Stimulated activated CD8-positive, alpha-beta memory T cell treated with anti-CD3 and anti-CD28 coated beads, Interleukin-7, amount 100 ng/mL, for 24 hours (primary cell): ENCODE data around the gene GRN.
"Not testable (repeated sequence)": the region's sequence is repeated elsewhere in the genome, so short reads cannot be mapped to it uniquely, and the experiment has no call there.

Experiments used
- DNase-seq: peaks from one replicate; pipeline ENCODE4 v3.0.0-alpha.2; 2020; ENCODE audit warnings: low read depth

The GRN gene

DNA sequence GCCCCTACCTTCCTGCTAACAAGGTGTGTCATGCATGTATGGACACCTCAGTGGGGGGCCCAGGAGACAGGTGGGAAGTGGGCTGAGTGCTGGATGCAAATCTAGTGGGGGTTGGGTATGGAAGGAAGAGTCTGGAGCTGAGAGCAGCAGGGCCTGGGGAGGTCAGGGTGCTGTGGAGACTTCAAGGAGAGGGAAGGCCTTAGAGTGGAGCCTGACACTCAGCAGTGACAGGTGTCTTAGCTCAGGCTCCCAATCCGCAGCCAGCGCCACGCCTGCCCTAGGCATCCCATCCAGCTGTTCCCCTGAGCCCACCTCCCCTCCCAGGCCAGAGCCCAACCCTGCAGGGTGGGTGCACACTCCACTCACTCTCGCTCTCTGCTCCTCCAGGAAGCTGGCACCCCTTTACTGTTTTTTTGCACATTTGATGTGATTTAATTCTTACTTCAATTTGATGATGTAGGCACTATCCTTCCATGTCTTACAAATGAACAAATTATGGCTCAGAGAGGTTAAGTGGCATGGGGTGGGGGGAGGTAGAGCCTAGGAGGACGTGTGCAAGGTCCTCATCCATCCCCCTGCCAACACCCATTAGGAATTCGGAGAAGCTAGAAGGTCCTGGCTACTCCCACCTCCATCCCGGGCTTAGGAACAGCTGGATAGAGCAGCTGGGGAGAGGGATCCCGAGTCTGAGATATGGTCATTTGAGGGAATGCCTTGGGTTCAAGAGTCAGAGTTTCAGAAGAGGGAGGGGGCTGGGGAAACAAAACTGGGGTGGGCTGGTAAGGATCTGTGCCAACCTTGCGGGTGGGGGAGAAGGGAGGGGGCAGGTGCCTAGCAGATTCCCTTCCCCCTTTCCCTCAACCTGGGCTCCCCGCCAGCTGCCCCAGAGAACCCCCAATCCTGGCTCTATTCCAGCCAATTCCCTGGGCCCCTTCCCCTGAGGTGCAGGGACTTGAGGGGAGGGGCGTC, 16.5 kb downstream of the GRN start:
- DNase-seq: no peak

DNA sequence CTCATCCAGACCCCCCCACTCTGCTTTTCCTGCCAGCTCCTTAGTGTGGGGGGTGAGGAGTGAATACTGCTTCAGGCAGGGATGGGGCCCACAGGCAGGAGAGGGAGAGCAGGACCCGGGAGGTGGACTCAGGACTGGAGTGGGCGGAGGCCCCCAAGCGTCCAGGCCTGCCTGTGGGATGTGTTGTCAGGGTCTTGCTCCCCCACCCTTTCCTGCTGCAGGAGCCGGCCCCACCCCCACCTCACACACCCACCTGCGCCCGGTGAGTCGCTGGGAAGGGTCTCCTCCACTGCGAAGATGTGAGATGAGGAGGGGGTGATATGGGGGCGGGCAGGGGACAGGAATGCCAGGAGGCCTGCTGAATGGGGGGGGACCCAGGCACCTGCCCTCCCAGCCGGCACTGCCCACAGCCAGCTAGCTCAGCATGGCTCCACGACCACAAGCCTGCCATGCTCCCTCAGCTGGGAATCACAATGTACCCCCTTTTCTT, 17.4 kb downstream of the GRN start:
- no peak for DNase-seq

DNA sequence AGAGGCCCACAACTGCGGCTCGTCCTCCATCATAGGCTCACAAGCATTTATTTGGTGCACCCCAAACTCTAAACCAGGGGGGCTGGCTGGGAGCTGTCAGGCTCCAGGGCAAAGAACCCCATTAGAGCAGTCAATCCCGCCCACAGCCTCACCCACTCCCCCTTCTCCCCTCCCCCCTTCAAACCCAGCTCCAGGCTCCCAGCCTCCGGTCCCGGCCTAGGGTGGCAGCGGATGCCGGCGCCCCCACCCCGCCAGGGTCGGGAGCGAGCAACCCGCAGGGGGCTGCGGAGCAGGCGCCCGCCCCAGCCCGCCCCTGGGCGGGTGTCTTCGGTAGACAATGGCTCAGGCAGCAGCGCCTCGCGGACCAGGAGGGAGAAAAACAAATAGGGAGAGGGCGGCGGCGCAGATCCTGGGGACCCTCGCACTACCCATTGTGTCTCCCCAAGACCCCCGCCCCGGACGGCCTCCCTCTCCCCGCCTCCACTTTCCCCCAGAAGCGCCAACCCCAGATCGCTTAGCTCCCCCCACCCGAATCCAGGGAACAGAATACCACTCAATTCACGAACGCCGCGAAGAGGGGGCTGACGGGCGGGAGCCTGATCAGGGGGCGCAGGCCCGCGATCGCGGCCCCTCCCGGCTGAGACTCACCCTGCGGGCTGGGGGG, 18.0 kb downstream of the GRN start:
- no peak for DNase-seq

DNA sequence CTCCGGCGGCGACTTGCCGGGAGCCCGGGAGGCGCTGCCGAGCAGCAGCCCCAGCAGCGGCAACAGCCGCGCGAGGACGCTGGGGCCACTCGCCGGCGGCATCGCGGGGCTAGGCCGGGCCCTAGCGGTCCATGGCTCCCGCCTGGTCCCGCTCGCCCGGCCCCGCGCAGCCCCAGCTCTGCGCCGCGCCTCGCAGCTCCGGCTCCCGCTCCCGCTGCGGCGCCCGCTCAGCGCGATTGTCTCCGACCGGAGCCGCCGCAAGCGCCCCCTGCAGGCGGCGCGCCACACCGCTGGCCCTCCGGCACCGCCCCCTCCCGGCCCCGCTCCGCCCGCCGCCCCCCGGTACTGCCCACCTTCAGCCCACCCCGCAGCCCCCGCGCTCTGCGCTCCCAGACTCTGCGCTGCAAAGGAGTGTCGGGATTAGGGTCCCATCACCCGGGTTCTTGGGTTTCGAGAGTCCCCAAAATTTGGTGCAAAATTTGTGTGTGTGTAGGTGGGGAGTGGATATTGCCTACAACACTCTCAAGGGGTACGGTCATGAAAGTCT, 18.6 kb downstream of the GRN start, which contains the start of gene FAM171A2:
Gene FAM171A2 (minus strand): TSS at position 241 of the 547 bp plus-strand sequence. CDS start 139 bp downstream, at position 102.
- no peak for DNase-seq

DNA sequence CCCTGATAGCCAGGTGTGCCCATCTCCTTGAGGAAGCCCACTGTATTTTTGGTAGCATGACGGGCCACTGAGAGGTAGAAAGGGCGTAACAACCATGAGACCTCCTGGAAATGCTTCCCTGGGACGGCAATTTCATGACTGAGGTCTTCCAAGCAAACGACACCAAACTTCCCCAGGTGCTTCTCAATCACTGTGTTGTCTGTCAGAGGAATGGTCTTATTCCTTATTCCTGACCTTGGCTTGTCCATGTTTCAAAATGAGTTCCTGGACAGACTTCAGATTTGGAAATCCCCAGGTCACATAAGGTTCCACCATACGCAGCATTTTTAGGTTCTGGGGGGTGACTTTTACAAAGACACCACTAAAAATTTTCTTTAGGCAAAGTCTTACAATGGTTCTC, 19.9 kb downstream of the GRN start:
- not testable (repeated sequence) for DNase-seq

DNA sequence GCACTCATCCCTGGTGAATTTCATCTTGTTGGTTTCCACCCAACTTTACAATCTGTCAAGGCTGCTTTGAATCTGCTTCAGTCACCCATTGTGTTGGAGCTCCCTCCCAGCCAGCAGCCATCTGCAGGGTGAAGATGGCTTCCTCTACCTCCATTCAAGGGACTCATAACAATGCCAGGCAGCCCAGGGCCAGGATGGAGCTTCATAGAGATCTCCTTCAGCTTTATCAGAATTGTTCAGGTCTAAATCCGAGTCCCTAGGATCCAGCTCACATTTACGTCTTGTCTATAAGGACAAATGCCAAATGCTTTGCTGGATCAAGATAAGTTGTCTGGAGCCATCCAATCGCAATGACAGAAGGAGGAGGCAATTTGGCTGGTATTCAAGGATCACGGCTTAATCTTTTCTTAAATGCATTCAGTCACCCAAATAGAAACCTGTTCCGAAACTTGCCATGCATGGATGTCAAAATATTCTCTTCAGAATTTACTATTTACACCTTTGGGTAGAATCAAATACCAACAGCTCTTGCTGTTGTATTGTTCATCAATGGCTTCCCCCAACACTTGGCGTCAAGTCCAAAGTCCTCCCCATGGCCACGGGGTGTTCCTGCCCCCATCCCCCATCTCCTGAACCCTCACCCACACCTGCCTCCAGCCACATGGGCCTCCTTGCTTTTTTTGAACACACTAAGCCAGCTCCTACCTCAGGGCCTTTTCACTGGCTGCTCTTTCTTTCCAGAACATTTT, 22.3 kb downstream of the GRN start:
- no peak for DNase-seq

DNA sequence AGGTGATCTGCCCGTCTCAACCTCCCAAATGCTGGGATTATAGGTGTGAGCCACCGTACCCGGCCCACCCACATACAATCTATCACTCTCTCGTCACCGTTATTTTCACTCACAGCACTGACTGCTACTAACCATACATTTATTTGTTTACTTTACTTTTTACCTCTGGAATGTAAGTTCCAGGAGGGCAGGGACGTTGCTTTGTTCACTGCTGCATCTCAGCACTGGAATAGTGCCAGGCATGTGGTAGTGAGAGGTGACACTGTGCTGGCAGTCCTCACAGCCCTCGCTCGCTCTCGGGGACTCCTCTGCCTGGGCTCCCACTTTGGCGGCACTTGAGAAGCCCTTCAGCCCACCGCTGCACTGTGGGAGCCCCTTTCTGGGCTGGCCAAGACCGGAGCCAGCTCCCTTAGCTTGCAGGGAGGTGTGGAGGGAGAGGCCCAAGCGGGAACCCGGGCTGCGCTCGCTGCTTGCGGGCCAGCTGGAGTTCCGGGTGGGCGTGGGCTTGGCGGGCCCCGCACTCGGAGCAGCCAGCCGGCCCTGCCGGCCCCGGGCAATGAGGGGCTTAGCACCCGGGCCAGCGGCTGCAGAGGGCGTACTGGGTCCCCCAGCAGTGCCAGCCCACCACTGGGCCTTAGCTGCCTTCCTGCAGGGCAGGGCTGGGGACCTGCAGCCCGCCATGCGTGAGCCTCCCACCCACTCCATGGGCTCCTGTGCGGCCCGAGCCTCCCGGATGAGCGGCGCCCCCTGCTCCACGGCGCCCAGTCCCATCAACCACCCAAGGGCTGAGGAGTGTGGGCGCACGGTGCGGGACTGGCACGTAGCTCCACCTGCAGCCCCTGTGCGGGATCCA, 23.5 kb downstream of the GRN start:
- not testable (repeated sequence) for DNase-seq

DNA sequence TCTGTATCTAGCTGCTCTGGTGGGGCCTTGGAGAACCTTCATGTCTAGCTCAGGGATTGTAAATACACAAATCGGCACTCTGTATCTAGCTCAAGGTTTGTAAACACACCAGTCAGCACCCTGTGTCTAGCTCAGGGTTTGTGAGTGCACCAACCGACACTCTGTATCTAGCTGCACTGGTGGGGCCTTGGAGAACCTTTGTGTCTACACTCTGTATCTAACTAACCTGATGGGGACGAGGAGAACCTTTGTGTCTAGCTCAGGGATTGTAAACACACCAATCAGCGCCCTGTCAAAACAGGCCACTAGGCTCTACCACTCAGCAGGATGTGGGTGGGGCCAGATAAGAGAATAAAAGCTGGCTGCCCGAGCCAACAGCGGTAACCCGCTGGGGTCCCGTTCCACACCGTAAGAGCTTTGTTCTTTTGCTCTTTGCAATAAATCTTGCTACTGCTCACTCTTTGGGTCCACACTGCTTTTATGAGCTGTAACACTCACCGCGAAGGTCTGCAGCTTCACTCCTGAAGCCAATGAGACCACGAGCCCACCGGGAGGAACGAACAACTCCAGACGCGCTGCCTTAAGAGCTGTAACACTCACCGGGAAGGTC, 24.4 kb downstream of the GRN start:
- not testable (repeated sequence) for DNase-seq

DNA sequence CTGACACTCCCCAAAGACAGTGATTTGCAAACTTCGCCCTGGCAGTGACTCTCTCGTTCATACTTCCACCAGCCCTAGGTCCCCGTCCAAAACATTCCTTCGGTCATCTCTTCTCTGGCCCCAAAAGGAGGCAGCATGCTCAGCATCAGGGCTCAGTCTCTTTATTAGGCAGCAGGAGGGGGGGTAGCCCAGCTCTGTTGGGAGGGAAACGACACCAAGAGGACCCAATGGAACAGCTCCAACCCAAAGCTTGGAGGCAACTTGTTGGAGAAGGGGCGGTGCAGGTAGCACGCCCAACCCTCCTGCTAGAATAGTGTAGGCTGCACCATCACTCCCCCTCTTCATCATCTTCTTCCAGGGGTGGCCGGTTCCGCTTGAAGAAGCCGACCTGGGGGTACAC, 26.9 kb downstream of the GRN start:
- no peak for DNase-seq

DNA sequence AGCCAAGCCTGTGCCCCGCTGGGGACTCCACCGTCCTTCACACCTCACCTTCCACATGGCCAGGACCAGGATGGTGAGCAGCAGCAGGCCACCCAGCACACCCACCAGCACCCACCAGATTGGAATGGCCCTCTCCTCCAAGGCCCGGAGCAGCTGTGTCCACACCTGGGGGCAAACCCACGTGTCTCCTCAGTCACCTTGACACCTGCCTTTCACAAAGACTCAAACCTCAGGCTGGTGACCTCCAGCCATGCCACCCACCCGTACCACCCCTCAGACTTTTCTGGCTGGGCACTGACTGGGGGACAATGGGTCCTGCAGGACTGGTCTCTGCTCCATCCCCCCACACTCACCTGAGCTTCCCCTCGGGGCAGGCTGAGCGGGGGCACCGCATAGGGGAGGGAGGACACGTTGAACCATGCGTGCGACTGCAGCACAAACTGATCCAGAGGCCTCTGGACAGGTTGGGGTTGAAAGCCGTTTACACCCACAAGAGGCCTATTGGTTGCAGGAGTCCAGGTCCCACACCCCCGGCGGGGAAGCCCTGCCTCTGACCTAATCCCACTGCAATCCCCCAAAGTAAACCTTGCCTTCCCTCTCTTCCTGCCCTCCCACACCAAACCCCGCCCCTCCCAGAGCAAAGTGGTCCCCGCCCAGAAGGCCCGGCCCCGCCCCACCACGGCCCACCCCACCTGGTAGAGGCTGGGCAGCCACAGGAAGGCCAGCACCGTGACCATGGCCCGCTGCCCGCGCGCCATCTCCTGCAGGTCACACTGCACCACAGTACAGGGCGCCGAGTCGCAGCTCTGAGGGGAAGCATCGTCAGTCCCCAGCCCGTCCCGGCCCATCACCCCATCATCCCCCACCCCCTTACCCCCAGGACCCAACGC, 29.4 kb downstream of the GRN start:
- no peak for DNase-seq

DNA sequence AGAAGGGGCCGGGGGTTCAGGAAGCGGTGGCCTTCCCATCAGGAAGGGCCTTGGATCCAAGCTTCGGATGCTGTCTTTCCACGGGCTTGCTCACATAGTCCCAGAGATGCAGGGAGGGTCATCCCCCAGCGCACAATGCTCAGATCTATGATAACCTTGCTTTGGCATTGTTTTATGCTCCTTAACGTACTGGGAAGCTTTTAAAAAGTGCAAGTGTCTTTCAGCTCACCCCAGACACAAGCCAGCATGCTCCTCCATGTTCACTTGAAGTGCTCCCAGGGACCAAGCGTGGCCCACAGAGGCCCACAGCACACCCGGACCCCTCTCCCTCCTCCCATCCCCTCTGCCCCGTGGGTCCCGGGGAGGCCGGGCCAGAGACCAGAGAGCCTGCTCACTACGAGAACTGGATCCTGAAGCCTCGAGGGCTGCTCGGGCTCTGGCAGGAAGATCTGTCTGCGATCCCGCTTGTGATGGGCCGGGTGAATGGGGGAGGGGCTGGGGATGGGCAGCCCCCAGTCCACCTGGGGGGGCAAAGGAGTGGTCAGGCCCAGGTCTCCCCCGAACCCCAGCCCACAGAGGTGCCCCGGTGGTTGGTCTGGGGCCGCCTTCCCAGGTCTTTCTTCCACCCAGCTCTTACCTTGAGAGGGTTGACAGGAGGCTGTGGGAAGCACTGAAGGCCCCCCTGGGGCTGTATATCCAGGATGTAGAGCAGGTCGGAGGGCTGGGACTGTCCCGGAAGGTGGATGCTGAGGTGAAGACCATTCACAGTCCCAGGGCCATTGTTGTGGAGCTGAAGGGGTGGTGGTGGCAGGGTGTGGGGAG, 30.3 kb downstream of the GRN start:
- no peak for DNase-seq

DNA sequence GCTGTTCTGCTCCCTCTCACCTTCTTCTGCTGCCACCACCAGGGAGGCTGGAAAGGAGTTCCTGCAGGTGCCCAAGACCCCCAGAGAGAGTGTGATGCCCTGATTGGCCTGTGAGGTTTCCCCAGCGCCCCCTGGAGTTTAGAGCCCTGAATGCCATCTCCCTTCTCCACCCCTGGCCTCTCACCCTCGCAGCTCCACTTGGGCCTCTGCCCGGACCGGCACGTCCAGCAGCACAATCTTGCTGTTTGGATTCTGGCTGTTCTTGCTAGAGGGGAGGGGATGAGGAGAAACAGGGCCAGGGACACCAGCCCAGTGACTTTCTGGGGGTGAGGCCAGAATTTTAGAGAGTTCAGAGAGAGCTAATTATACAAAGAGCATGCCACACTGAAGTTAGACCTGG, 31.0 kb downstream of the GRN start:
- DNase-seq: no peak

DNA sequence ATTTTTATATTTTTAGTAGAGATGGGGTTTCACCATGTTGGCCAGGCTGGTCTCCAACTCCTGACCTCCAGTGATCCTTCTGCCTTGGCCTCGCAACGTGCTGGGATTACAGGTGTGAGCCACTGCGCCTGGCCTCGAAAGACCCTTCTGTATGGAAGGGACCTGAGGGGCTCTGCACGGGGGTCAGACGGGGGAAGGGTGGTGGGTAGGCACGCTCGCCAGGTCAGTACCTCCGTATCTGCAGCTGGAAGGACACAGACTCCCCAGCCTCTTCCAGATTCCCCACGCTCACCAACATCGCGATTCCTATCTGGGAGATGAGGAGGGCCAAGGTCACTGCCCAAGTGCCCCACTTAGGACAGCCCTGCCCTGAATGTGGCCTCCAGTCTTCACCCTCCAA, 31.7 kb downstream of the GRN start:
- DNase-seq: no peak

DNA sequence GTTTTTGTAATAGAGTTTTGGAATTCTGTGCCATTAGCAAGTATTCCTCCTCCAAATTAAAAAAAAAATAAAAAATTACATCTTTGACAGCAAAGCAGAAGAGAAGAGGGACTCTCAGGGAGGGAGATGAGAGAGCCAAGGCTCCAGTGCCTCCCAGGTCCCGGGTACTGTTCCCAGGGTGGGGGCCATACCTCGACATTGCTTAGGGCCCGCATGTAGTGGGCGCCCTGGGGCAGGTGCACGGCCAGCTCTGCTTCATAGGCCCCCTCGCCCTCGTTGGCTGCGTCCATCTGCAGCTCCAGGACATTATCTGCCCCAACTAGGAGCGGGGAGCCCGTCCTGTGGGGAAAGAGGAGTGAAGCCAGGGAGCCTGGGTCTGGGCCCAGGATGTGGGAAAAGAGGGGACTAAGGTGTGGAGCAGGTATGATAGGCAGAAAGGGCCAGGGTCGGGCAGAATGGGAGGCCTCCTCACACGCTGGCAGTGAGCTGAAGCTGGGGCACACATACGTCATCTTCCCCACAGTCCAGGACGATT, 33.1 kb downstream of the GRN start:
- DNase-seq: no peak

DNA sequence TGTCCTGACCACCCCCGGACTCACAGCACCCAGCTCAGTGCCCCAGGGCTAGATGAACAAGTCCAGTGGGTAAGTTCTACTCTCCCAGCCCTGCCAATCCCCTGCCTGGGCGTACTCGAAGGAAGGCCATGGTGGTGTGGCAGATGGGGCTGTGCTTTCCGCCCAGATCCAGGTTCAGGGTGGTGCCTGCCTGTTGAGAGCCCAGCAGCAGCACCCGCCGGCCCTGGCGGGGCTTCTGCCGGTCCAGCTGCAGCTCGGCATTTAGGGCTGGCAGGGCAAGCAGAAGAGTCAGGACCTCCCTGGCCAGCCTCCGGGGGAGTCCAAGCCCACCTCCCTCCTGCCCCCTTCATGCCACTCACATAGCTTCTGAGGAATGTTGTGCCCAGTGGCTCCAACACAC, 34.8 kb downstream of the GRN start:
- no peak for DNase-seq

DNA sequence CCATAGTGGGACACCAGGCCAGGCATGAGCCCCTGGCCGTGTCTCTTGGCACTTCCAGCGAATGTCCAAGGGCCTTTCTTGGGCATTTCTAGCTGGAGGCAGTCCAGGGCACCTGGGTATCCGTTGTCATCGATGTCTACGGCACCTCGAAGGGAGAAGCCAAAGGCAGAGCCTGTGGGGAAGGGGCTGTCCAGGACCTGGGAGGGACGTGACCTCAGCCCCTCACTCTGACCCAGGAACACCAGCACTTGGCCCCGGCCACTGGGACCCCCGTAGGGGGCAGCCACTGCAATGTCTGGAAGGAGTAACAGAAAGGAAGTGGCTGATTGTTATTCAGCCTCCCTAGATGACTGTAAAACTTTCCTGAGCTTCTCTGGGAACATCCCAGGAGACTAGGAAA, 35.7 kb downstream of the GRN start:
- DNase-seq: no peak

DNA sequence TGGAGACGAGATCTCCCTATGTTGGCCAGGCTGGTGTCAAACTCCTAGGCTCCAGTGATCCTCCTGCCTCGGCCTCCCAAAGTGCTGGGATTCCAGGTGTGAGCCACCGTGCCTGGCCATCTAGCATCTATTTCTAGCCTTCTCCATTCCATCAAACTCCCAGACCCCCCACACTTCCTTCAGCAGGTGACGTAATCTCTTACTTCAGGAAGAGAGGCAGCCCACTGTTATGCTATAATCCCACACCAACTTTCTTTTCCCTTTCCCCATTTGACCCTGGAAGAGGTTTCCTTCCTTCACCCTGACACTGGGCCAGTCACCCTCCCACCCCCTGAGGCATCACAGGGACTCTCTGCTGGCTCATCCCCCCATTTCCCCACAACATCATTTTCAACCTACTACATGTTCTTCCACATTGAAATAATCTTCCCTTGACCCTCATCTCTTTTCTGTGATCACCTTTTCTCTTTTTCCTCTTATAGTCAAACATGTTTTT, 36.8 kb downstream of the GRN start:
- no peak for DNase-seq

DNA sequence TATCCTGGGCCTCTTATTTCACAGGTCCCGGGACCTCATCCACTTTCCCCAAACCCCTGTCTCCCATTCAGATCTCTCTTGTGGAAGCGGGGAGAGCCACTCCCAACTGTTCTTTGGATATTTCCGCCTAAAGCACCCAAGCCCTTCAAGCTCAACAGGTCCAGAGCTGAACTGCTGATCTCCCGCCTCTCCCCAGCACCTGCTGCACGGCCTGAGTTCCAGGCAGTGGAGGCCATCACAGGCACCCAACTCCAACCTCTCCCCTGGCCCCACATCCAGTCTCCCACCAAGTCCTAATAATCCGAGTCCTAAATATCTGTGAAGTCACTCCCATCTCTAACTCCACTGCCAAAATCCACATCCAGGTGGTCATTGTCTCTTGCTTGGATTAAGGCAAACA, 37.8 kb downstream of the GRN start:
- DNase-seq: no peak
